AG08395 (cell line): ENCODE data around the gene SLC24A3.

ENCODE experiments used
- DNase-seq: peaks from one replicate; pipeline ENCODE4 v3.0.0; 2012; ENCODE audit warnings: mixed read lengths, low spot score

Gene SLC24A3

DNA sequence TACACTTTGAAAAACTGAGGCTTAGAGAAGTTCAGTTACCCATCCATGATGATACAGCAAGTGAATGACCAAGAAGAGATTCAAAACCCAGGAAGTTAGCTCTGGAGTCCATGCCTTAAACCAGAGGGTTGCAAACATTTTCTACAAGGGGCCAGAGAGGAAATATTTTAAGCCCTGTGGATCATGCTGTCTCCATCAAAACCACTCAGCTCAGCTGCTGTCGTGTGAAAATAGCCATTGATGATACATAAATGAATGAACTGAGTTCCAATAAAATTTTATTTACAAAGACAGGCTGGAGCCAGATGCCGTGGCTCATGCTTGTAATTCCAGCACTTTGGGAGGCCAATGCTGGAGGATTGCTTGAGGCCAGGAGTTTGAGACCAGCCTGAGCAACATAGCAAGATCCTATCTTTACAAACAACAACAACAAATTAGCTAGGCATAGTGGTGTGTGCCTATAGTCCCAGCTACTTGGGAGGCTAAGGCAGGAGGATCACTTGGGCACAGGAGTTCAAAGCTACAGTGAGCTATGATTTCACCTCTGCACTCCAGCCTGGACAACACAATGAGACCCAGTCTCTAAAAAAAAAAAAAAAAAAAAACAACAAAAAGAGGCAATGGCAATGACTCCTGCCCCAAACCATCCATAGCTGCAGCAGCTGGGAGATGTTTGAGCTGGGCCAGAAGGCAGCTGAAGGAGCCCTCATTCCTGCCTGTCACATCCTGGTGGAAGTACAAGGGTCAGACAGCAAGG, 501.6 kb downstream of the SLC24A3 start:
- DNase-seq: no peak

DNA sequence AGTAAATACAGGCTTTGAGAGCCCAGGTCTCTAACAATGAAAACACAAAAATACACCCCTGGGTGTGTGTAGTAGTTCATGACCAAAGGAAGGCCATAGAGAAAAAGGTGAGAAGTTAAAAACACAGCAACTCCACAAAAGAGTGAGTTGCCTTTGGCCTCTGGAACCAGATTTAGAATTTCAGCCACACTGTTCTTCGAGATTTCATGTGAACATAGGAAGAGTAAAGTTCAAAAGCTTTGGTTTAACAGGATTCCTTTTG, 502.1 kb downstream of the SLC24A3 start:
- no peak for DNase-seq

DNA sequence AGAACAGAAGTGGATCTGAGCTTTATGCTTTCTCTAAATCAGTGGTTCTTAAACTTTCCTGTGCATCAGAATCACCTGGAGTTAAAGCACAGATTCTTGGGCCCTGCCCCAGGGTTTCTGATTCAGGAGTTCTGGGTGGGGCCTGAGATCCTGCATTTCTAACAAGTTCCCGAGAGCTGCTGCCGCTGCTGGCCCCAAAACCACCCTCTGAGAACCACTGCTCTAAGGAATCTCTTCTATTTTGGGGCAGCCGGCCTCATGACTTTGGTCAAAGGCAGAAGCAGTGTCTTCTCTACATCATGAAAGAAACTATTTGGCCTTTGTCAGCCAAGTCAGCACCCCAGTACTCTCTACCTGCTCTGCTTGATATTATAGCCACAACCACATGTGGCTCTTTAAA, 503.5 kb downstream of the SLC24A3 start:
- DNase-seq: no peak

DNA sequence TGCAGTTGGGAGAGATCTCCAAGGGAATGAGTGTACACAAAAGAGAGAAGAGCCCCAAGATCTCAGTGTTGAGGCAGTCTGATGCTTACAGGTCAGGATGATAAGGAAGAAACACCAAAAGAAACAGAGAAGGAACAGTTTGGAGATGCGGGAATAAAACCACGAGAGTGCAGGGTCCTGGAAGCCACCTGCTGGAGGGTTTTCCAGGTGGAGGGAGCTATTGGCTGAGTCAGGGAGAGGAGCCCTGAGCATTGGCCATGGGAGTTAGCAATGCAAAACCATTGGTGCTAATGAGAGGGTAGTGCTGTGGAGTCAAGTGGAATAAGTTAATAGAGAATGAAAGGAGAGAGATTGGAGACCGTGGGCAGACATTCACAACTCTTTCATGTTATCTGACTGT, 506.4 kb downstream of the SLC24A3 start:
- no peak for DNase-seq

DNA sequence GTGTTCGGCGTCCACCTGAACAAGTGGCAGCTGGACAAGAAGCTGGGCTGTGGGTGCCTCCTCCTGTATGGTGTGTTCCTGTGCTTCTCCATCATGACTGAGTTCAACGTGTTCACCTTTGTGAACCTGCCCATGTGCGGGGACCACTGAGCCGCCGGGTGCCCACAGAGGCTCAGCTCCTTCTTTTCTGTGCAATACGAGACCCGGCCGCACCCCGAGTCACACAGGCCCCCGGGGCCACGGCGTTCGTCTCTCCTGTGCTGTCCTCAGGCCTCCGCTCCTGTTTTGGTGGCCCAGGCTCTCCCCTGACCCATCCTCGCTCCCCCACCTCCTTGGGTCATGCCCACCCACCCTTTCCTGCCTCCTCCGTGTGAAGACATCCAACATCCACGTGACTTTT, 508.5 kb downstream of the SLC24A3 start:
- no peak for DNase-seq

DNA sequence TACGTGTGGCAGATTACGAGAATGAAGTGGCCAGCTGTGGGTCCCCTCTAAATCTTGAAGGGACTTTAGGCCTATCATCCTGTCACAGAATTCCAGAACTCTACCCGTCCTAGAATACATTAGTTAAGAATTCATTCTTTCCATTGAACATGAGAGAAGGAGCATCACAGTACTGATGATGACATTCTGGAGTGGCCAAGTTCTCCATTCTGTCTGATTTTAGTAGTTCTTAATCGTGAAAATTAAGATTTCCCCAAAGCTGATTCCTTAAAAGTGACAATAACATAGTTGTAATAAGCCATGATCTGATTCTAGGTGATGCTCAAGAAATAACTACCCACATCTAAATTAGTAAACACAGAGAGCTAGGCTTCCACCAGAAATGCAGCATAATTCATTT, 510.6 kb downstream of the SLC24A3 start:
- no peak for DNase-seq

DNA sequence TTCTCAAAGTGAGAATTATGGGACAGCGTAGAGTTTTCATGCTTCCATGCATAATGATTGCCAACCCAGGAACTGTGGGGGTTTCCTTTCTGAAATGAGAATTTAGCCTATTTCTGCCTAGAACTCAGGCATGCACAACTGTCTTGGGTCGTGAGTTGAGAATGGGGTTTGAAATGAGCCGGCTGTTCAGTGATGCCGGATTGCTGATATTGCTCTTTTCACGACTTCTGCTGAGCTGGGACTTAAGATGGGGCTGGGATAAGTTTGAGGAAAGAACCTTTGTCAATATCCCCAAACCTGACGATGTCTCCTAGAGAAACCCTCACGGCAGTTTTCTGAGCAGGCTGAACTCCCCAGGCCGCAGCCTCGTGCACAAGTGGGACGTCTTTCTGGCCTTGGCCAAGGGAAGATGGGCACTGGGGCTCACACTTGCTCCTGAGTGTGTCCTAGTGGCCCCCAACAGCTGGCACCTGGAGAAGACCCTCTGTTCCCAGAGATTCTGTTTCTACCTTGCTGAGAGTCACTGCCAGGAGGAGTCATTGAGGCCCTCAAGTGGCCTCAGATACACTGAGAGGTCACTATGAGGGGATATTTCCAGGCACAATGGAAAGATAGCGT, 511.5 kb downstream of the SLC24A3 start:
- DNase-seq: no peak

DNA sequence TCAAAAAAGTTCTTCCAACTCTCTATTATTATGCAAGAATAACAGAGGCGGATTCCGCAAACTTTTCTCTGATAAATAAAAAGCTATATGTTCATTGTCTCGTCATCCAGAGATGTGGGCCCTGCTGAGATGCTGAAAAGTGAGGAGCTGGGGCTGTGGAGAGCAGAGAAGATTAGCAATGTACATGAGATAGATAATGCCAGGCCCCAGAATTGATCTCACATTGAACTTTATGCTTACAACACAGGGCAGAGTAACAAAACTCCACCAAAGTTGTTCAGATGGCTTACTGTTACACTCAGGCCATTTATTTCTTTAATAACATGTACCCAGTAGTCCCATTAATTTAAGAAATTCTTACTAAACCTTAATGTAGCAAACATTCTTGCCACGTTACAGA, 512.9 kb downstream of the SLC24A3 start:
- no peak for DNase-seq

DNA sequence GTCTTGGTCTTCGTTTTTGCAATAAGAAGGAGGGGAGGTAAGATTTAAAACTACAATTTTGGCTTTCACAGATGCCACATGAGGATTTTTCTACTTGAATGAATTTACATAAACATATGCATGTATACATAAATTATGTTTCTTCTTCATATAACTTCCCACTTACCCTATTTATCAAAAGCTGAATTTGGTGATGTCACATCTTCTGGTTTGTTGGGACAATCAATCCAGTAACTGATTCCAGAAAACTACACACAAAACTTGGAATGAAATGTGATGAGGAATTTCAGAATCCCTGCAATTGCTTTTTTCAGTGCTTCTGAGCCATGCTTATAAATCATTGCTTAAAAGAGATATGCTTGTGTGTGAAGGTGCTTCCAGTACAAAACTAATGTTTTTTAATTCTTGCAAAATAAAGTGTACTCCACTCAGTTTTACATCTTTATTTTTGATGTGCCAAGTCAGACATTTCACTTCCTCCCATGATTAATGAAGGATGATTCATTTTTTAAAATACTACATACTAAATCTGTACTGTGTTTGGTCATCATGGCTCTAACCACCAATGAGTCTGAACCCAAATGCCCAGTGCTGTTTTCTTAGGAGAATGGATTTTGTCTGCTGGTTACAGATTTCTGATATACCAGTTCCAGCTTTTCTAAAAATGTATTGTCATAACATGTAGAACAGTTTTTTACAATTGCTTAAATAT, 513.5 kb downstream of the SLC24A3 start:
- DNase-seq: peak; percentile 20

DNA sequence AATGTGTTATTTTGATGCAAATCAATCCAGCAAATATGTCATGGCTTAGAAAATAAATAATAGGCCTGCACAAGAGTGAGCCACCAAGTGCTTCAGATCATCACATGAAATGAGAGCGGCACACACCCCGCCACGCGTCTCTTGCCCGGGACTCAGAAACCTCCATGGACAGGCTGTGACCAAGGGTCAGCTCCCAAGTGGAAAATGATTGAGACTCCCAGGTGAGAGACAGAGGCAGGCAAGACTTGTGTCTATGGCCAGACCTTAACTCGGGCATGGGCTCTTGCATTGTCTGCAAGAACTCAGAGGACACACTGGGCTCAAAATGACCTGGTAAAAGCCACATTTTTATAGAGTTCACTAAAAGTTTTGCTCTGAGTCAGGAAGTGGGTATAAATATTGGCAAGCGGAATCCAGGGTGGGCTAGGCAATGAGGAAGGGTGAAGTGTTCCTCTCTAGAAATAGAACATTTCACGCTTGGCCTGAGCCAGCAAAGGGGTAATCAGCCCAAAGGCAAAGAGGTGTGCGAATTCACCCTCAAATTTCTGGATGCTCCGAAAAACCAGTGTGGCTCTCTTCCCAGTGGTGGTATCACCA, 514.9 kb downstream of the SLC24A3 start:
- no peak for DNase-seq

DNA sequence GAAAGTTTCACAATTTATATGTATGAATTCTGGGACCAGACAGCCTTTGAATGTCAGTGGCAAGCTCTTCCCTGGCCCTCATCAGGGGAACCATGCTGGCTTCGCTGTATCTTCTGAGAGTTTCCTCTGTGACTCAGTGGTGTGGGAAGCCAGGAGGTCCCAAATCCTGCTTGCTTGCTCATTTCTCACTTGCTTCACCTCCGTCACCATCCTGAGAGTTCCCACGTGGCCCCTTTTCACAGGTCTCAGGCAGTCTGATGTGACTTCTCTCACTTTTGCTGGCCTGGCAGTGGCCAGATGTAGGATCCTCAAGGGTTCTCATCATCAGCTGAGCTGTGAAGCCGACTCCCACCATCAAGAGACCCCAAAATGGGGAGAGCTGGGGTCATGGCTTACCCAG, 517.2 kb downstream of the SLC24A3 start:
- no peak for DNase-seq

DNA sequence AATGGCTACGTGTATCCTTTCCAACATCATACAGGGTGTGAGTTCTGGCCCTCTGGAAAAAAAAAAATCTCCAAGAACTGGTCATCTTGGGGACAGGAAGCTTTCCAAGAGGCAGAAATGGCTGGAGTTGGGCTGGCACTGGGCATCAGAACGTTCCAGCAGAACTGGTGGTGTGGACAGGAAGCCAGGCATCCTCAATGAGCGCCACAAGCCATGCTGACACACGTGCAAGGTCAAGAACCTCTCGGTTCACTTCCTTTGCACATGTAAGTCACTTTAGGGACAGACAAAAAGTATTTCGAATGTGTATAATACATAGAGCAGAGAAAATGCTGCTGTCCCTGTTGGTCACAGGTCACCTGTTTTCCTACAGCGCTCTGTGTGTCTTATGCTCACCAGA, 518.3 kb downstream of the SLC24A3 start:
- no peak for DNase-seq

DNA sequence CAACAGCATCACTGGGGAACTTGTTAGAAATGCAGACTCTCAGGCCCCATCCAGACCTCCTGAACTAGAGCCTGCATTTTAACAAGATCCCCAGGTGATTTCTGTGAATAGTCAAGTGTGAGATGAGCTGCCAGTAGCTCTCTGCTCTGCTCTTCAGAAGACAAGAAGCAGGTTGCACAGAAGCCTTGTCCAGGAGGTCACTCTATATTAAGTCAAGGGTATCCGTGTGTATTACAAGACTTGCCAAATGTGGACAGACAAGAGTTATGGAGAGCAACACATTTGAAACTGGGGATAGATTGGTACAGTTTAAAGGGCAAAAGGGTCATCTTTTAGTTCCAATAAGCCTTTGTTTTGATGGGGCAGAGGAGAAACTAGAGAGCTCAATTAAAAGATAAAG, 522.4 kb downstream of the SLC24A3 start:
- DNase-seq: no peak

DNA sequence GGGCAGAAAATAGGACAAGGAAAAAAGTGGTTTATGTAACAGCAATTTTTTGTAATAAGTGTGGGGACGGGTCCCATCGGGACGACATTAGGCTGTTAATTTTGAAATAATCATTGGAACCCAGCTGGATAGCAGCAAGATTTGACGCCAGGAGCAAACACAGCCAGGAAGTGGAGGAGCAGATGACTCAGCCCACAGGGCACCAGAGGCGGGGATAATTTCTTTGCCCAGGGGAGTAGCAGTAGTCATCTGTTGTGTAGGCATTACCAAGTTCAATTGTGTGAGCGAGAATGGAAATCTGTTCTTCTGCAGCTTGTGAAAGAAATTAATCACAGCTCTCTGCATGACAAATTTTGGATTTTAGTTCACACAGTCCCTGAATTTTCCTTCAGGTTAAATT, 523.0 kb downstream of the SLC24A3 start:
- DNase-seq: peak; percentile 94

DNA sequence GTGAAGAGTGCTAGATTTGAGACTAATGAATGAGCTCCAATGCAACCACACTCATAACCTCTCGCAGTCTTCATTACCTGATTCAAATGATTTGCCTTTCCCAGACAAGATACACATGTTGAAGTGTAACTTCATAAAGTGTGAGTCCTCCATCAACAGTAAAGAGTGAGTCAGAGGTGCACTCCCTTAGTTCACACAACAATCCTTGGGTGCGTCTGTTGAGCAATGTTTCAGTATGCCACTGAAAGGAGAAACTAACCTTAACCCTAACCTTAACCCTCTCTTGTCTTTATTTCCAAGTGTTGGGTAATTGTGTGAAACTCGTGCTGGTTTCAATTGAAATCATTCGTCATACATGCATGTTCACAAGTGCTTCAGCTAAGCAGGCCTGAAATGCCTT, 524.6 kb downstream of the SLC24A3 start:
- peak; percentile 42 for DNase-seq

DNA sequence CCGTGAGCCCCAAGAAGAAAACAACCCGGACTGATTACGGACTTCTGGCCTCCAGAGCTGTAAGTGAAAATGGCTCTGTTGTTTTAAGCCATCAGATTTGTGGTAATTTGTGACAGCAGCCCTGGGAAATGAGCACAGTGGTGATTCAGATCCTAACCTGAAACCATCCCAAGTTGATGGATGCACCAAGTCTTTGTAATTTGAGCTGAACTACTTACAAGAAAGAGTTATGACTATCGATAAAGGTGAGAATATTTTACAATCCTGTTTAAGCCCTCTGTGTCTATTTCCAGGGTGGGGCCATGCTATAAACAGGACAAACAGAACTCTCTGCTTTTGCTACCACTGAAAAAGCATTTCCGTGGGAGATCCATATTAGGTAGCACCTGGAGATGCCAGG, 526.5 kb downstream of the SLC24A3 start:
- DNase-seq: no peak

DNA sequence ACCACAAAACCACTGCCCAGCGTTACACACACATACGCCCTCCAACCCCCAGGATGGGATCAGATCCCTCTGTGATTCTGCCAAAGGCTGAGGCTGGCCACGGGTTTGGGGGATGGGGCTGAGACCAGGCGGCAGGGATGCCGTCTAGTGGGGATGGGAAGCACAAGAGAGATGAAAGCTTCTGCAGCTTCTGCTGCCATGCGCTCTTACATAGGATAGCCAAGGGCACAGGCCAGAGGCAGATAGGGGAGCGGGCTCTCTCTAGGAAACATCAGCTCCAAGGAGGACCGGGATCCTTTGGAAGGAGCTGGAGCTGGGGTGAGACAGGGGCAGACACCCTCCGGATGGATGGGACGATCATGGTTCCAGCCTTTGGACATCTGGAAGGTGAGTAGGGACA, 526.9 kb downstream of the SLC24A3 start:
- DNase-seq: no peak

DNA sequence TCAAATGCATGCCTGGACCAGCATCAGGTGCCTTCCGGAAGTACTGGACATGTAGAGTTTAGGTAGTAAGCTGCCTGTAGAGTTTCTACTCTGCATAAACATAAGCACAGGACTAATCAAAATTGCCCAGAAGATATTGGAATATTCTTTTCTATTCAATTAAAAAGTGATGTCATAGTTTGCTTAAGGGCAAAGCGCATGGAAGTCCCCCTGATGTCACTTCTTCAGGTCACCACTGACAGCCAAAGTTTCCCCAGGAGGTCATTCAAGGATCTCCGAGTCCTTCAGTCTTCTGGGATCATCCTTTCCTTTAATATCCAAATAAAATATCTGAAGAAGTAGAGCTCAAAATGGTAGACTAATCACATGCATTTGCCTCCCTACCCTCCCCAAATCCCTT, 528.1 kb downstream of the SLC24A3 start:
- no peak for DNase-seq

DNA sequence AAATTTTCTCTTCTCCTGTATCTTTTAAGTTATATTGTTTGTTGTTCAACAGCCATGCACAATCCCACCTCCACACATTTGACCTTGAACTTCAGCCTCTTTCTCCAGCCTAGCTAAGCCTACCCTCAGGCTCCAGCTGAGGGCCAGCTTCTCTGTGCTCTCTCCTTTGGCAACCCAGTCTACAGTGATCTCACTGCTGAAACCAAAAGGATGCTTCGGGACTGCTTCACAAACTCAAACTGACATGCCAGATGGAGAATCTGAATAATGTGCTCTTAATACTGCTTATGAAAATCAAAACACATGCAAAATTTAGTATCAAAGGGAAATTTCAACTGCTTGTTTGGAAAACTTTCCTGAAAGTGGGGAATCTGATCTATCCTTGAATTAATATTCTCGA, 529.5 kb downstream of the SLC24A3 start:
- no peak for DNase-seq

DNA sequence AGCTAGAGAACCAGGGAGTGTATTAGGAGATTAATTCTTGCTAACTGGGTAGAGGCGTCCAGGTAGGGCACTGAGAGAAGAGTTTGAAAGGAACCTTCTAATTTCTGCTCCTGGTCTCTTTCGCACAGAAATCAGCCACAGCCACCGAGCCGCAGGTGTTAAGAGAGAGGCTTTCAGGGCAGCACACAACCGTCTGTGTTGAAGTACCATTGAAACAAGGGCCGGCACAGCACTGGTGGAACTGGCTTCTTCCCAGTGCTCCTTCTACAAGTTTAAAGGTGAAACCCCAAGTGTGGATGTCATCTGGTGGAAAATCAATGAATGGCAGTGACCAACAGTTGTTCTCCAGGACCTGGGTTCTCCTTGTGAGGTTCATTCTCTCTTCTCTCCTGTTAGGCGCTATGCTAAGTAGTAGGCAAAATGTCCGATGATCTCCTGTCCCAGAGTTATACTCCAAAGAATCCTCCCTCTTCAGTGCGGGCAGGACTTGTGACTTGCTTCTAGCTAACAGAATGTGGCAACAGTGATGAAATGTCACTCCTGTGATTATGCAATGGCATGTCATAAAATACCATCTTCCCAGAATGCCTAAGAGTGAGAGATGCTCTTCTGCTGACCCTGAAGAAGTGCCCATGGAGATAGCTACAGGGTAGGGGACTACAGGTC, 530.7 kb downstream of the SLC24A3 start:
- no peak for DNase-seq

DNA sequence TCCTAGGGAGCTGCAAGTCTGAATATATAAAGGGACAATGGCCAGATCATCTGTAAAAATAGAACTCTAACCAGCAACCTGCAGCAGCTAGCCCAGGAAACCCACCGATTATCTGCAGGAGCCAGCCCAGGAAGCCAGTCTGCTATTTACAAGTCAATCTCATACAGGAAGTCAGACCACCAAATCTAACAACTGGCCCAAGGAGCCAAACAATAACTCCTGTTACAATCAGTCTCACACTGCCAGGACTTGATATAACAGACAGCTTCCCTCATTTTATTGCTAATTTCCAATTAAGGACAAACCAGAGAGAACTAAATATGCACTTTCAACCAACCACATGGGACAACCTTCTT, 531.2 kb downstream of the SLC24A3 start:
- DNase-seq: no peak

DNA sequence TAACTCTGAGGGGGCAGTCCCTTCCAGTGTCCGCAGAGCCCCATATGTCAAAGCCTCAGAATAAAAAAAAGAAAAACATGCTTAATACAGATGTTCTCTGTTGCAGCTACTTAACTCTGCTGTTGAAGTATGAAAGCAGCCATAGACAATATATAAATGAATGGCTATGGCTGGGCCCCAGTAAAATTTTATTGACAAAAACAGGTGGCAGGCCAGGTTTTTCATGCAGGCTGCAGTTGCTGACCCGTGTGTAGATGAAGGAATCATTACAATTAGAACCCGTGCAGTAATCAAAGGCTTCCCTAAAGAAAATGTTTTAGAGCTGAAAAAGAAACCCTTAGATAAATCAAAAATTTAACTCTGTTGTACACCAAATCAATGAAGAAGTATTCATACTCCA, 532.7 kb downstream of the SLC24A3 start:
- no peak for DNase-seq

DNA sequence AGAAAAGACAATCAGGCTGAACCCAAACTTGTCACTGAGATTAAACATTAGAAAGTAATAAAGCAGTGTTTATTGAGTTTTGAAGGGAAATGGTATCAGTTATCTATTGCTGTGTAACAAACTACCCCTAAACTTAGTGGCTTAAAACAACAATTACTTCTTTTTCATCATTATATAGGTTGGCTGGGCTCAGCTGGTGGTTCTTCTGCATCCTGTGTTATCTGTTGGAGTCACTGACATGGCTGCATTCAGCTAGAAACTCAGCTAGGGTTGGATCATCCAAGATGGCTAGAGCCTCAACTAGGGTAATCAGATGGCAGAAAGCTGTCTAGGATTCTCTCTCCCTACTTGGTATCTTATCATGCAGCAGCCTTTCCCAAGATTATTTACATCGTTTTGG, 533.1 kb downstream of the SLC24A3 start:
- no peak for DNase-seq
